Stimulated activated CD8-positive, alpha-beta memory T cell treated with anti-CD3 and anti-CD28 coated beads, Interleukin-7, amount 100 ng/mL, for 24 hours (primary cell): Measurements from ENCODE around the gene ACLY.
"Not testable (repeated sequence)": the region's sequence is repeated elsewhere in the genome, so short reads cannot be mapped to it uniquely, and the experiment has no call there.

Experiments used
- DNase-seq: peaks from one replicate; pipeline ENCODE4 v3.0.0-alpha.2; 2020; ENCODE audit warnings: low read depth

The ACLY gene

GRCh38 chr17:41871789-41872188 lies 47.0 kb downstream of the ACLY start:
- DNase-seq, result no peak

- DNase-seq, result no peak
Measured at GRCh38 chr17:41870627-41871026, 48.1 kb downstream of the ACLY start.

GRCh38 chr17:41870097-41870496 lies 48.7 kb downstream of the ACLY start:
- no peak for DNase-seq

- DNase-seq, result no peak
Measured at GRCh38 chr17:41869426-41869825, 49.3 kb downstream of the ACLY start.

- DNase-seq, result no peak
Measured at GRCh38 chr17:41868568-41868967, 50.2 kb downstream of the ACLY start.

- no peak for DNase-seq
Measured at GRCh38 chr17:41865596-41865893, 53.2 kb downstream of the ACLY start.

GRCh38 chr17:41864836-41865595 lies 53.7 kb downstream of the ACLY start, which contains the start of gene KLHL11:
Gene KLHL11, minus strand, starts transcription at chr17:41865423. Its CDS starts 53 bp downstream, at chr17:41865370.
- DNase-seq, result peak; percentile 71

- no peak for DNase-seq
Measured at GRCh38 chr17:41864498-41864835, 54.3 kb downstream of the ACLY start.

GRCh38 chr17:41863074-41863848 lies 55.5 kb downstream of the ACLY start:
- no peak for DNase-seq

- no peak for DNase-seq
Measured at GRCh38 chr17:41860254-41860931, 58.4 kb downstream of the ACLY start.

- DNase-seq, result not testable (repeated sequence)
Measured at GRCh38 chr17:41851382-41851781, 67.4 kb downstream of the ACLY start.

GRCh38 chr17:41849251-41849990 lies 69.3 kb downstream of the ACLY start:
- DNase-seq, result no peak

- DNase-seq, result no peak
Measured at GRCh38 chr17:41848788-41849187, 70.0 kb downstream of the ACLY start.

GRCh38 chr17:41844971-41845370 lies 73.8 kb downstream of the ACLY start:
- no peak for DNase-seq

GRCh38 chr17:41840781-41841180 lies 78.0 kb downstream of the ACLY start:
- DNase-seq, result not testable (repeated sequence)

GRCh38 chr17:41839448-41839847 lies 79.3 kb downstream of the ACLY start:
- not testable (repeated sequence) for DNase-seq

GRCh38 chr17:41837761-41838538 lies 80.8 kb downstream of the ACLY start, which contains the start of gene KLHL10:
Gene KLHL10, plus strand, starts transcription at chr17:41837825. Its CDS starts 108 bp downstream, at chr17:41837933.
- DNase-seq, result no peak

GRCh38 chr17:41836550-41837196 lies 82.1 kb downstream of the ACLY start:
- no peak for DNase-seq

GRCh38 chr17:41835800-41836549 lies 82.8 kb downstream of the ACLY start, which contains the start of gene NT5C3B:
Gene NT5C3B, minus strand, starts transcription at chr17:41836232. Its CDS starts 39 bp downstream, at chr17:41836193.
- DNase-seq, result peak; percentile 28

GRCh38 chr17:41835214-41835799 lies 83.4 kb downstream of the ACLY start:
- no peak for DNase-seq
